Upper lobe of right lung (tissue), 1 donor: Measurements from ENCODE around the gene CACNB4. TPM values are rescaled to one million over a fixed set of nuclear protein-coding genes. Genes with fewer than 3 reads are reported as not detected.

ENCODE experiments used
- ATAC-seq: fragments of 200-7000 bp; cut with Tn5 transposase; one replicate; pipeline ENCODE4 v1.9.1; 2020; ENCODE audit warnings: mild to moderate bottlenecking, moderate library complexity
- DNase-seq: peaks from one replicate; pipeline ENCODE4 v3.0.0-alpha.2; 2020
- H3K27ac ChIP-seq: fragments of 200-600 bp; one replicate; pipeline ENCODE4 v1.8.0; 2022
- H3K27me3 ChIP-seq: fragments of 200-600 bp; one replicate; pipeline ENCODE4 v1.8.0; 2022; ENCODE audit warnings: mild to moderate bottlenecking
- H3K36me3 ChIP-seq: fragments of 200-600 bp; one replicate; pipeline ENCODE4 v1.8.0; 2022
- H3K4me1 ChIP-seq: fragments of 200-600 bp; one replicate; pipeline ENCODE4 v1.8.0; 2022
- H3K4me3 ChIP-seq: fragments of 200-600 bp; one replicate; pipeline ENCODE4 v1.8.0; 2022; ENCODE audit warnings: mild to moderate bottlenecking
- H3K9me3 ChIP-seq: fragments of 200-600 bp; one replicate; pipeline ENCODE4 v1.8.0; 2022
- CTCF ChIP-seq: fragments of 200-600 bp; IDR thresholded peaks from one replicate; pipeline ENCODE4 v1.8.0; 2022; ENCODE audit warnings: antibody characterized with exemption
- intact Hi-C: fragments of 100-400 bp; cut with DNase I; formaldehyde crosslinking; loops from one replicate; pipeline ENCODE4 v1.11.0; 2022
- total RNA-seq: library from RNA; stranded (reverse); fragmentation: NEBNext Ultra II Directional; extraction: Animal tissue kit (Norgen Biotek cat#: 25700); gene quantifications from one replicate; pipeline ENCODE4 v1.2.1, GENCODE V29; 2021
- donor health status: DM: no; HTN: yes; CAD: no; lungs with severe emphysema.

CACNB4 gene
- total RNA-seq, 1 donor from 2014 or later = 15.3 TPM

GRCh38 chr2:151840216-151841046 lies 258.4 kb downstream of the CACNB4 start:
- no peak for TF ChIP-seq CTCF
- no peak overlapping the region for H3K27ac ChIP-seq
- DNase-seq (no peak), ATAC-seq (peak; percentile 54)
- H3K4me1 ChIP-seq = no peaks in the 10 kb centered on the region
- H3K36me3 ChIP-seq = no peaks in the 10 kb centered on the region
- H3K27me3 ChIP-seq = no peaks in the 10 kb centered on the region
- intact Hi-C loops = no loop called here
- no peaks in the 10 kb centered on the region for H3K9me3 ChIP-seq
- no peak overlapping the region for H3K4me3 ChIP-seq

GRCh38 chr2:151837926-151838325 lies 260.9 kb downstream of the CACNB4 start:
- intact Hi-C loops = no loop called here
- Histone ChIP-seq H3K36me3 (no peaks in the 10 kb centered on the region), H3K4me3 (no peak overlapping the region), H3K4me1 (no peaks in the 10 kb centered on the region), H3K9me3 (no peaks in the 10 kb centered on the region), H3K27ac (no peak overlapping the region), H3K27me3 (no peaks in the 10 kb centered on the region)
- no peak for ATAC-seq
- DNase-seq = no peak
- no peak for TF ChIP-seq CTCF

GRCh38 chr2:151833984-151834383 lies 264.9 kb downstream of the CACNB4 start:
- Histone ChIP-seq H3K4me3 (no peak overlapping the region), H3K27ac (no peak overlapping the region), H3K9me3 (no peaks in the 10 kb centered on the region), H3K4me1 (no peaks in the 10 kb centered on the region), H3K27me3 (no peaks in the 10 kb centered on the region), H3K36me3 (no peaks in the 10 kb centered on the region)
- ATAC-seq = peak; percentile 47
- intact Hi-C loops = no loop called here
- no peak for DNase-seq
- TF ChIP-seq CTCF = no peak

GRCh38 chr2:151830961-151831360 lies 267.9 kb downstream of the CACNB4 start:
- no peaks in the 10 kb centered on the region for H3K36me3 ChIP-seq
- H3K9me3 ChIP-seq = no peaks in the 10 kb centered on the region
- intact Hi-C loops = no loop called here
- no peak for ATAC-seq
- H3K27ac ChIP-seq = no peak overlapping the region
- no peak overlapping the region for H3K4me3 ChIP-seq
- DNase-seq = no peak
- peaks cover 9% of the 10 kb centered on the region for H3K4me1 ChIP-seq
- TF ChIP-seq CTCF = no peak
- H3K27me3 ChIP-seq = no peaks in the 10 kb centered on the region

- H3K9me3 ChIP-seq = no peaks in the 10 kb centered on the region
- H3K36me3 ChIP-seq = no peaks in the 10 kb centered on the region
- H3K27me3 ChIP-seq = no peaks in the 10 kb centered on the region
- H3K27ac ChIP-seq = peak overlapping the region; percentile 88
- intact Hi-C loops = no loop called here
- no peak for ATAC-seq
- H3K4me3 ChIP-seq = peak overlapping the region; percentile 89
- peaks cover 23% of the 10 kb centered on the region for H3K4me1 ChIP-seq
- TF ChIP-seq CTCF = no peak
- no peak for DNase-seq
These were observed 269.9 kb downstream of the CACNB4 start for GRCh38 chr2:151828890-151829324.
